ENCODE data around the gene STK11.

DNA sequence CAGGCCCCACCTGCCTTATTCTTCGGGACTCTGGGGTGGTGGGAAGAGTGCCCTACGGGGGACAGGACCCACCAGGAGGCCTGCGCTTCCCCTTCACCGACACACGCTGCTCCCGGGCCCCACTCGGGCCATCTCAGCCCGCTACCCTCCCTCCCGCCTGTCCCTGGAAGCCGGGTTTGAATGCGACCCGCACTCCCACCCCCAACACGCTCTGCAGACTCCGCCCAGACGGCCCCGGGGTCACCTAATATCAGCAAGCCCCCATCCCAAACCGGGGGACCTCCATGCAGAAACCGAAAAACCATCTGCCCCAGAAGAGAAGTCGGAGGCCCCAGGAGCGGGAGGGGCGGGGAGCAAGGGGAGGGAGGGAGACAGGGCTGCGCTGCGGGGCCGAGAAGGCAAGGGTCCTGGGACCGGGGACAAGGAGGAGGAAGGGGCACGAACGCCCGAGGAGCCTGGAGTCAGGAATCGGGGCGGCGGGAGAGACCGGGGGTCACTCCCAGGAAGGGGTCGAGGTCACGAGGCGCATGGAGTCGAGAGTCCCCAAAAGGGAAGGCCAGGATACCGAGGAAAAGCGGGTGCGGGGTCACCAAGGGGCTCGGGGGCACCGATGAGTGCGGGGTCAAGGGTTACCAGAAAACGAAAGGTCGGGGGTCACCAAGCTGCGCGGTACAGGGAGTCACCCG, 32.3 kb upstream of the STK11 start:
- TF ChIP-seq CTCF (conservative IDR thresholded peaks at IDR 0.05; ENCODE audit: low read length) (no peak), EZH2phosphoT487 (IDR thresholded peaks at IDR 0.05; ENCODE audit: borderline replicate concordance, low read depth, low read length) (no peak)
